Stimulated activated CD8-positive, alpha-beta memory T cell treated with anti-CD3 and anti-CD28 coated beads, Interleukin-7, amount 100 ng/mL, for 24 hours (primary cell): ENCODE results near the gene SERPIND1.
"Not testable (repeated sequence)": the region's sequence is repeated elsewhere in the genome, so short reads cannot be mapped to it uniquely, and the experiment has no call there.

Source experiments
- DNase-seq: peaks from one replicate; pipeline ENCODE4 v3.0.0-alpha.2; 2020; ENCODE audit warnings: low read depth

Gene SERPIND1

GRCh38 chr22:20748082-20748481, 25.8 kb upstream of the SERPIND1 start:
- DNase-seq: no peak

GRCh38 chr22:20748731-20749428, 25.0 kb upstream of the SERPIND1 start:
- DNase-seq: no peak

GRCh38 chr22:20749453-20749852, 24.5 kb upstream of the SERPIND1 start:
- no peak for DNase-seq

GRCh38 chr22:20750461-20751184, 23.3 kb upstream of the SERPIND1 start:
- DNase-seq: no peak

GRCh38 chr22:20751185-20751851, 22.6 kb upstream of the SERPIND1 start:
- DNase-seq: no peak

GRCh38 chr22:20752104-20752741, 21.7 kb upstream of the SERPIND1 start:
- DNase-seq: no peak

GRCh38 chr22:20752873-20753272, 21.0 kb upstream of the SERPIND1 start:
- no peak for DNase-seq

- DNase-seq: no peak
These were observed 17.1 kb upstream of the SERPIND1 start for GRCh38 chr22:20756846-20757245.

GRCh38 chr22:20758688-20759087, 15.2 kb upstream of the SERPIND1 start:
- DNase-seq: no peak

GRCh38 chr22:20760084-20760483, 13.8 kb upstream of the SERPIND1 start:
- DNase-seq: no peak

GRCh38 chr22:20761536-20761935, 12.4 kb upstream of the SERPIND1 start:
- DNase-seq: no peak

GRCh38 chr22:20762233-20762796, 11.6 kb upstream of the SERPIND1 start:
- DNase-seq: no peak

GRCh38 chr22:20763630-20764470, 10.1 kb upstream of the SERPIND1 start:
- DNase-seq: no peak

- no peak for DNase-seq
These were observed 9.5 kb upstream of the SERPIND1 start for GRCh38 chr22:20764471-20764720.

GRCh38 chr22:20764729-20765128, 9.2 kb upstream of the SERPIND1 start:
- no peak for DNase-seq

GRCh38 chr22:20765938-20766337, 8.0 kb upstream of the SERPIND1 start:
- DNase-seq: no peak

GRCh38 chr22:20766530-20766929, 7.4 kb upstream of the SERPIND1 start:
- DNase-seq: no peak

- not testable (repeated sequence) for DNase-seq
These were observed 4.5 kb upstream of the SERPIND1 start for GRCh38 chr22:20769496-20769826.

GRCh38 chr22:20771918-20772625, 1.8 kb upstream of the SERPIND1 start:
- DNase-seq: no peak

- no peak for DNase-seq
These were observed 969 bp downstream of the SERPIND1 start for GRCh38 chr22:20774882-20775281.

GRCh38 chr22:20775342-20775895, 1.5 kb downstream of the SERPIND1 start:
- DNase-seq: no peak
